ENCODE data around the gene WDFY2.
"Not testable (repeated sequence)": the region's sequence is repeated elsewhere in the genome, so short reads cannot be mapped to it uniquely, and the experiment has no call there.

The WDFY2 gene

GRCh38 chr13:51636349-51636890 lies 52.2 kb downstream of the WDFY2 start:
- DNase-seq, result no peak

GRCh38 chr13:51637852-51638215 lies 53.6 kb downstream of the WDFY2 start:
- DNase-seq, result no peak

GRCh38 chr13:51638216-51638871 lies 54.1 kb downstream of the WDFY2 start:
- no peak for DNase-seq

- no peak for DNase-seq
Measured at GRCh38 chr13:51639171-51639570, 54.9 kb downstream of the WDFY2 start.

GRCh38 chr13:51640696-51641095 lies 56.4 kb downstream of the WDFY2 start:
- DNase-seq, result not testable (repeated sequence)

GRCh38 chr13:51643105-51643881 lies 59.0 kb downstream of the WDFY2 start:
- DNase-seq, result no peak

- no peak for DNase-seq
Measured at GRCh38 chr13:51643882-51644281, 59.6 kb downstream of the WDFY2 start.

- DNase-seq, result no peak
Measured at GRCh38 chr13:51644654-51645053, 60.4 kb downstream of the WDFY2 start.

- peak; percentile 47 for DNase-seq
Measured at GRCh38 chr13:51645154-51645650, 60.9 kb downstream of the WDFY2 start.

GRCh38 chr13:51645761-51646670 lies 61.8 kb downstream of the WDFY2 start:
- DNase-seq, result no peak

- DNase-seq, result no peak
Measured at GRCh38 chr13:51647067-51647466, 62.8 kb downstream of the WDFY2 start.

GRCh38 chr13:51652193-51652592 lies 67.9 kb downstream of the WDFY2 start:
- DNase-seq, result not testable (repeated sequence)

- no peak for DNase-seq
Measured at GRCh38 chr13:51659276-51660127, 75.2 kb downstream of the WDFY2 start.

- no peak for DNase-seq
Measured at GRCh38 chr13:51660813-51661212, 76.6 kb downstream of the WDFY2 start.

GRCh38 chr13:51663973-51664957 lies 80.0 kb downstream of the WDFY2 start:
- DNase-seq, result no peak

- no peak for DNase-seq
Measured at GRCh38 chr13:51665456-51665855, 81.2 kb downstream of the WDFY2 start.

- DNase-seq, result no peak
Measured at GRCh38 chr13:51666374-51666773, 82.1 kb downstream of the WDFY2 start.

GRCh38 chr13:51666839-51667238 lies 82.6 kb downstream of the WDFY2 start:
- no peak for DNase-seq

GRCh38 chr13:51668580-51669195 lies 84.4 kb downstream of the WDFY2 start:
- DNase-seq, result no peak

- no peak for DNase-seq
Measured at GRCh38 chr13:51673165-51673564, 88.9 kb downstream of the WDFY2 start.

Measured in activated T-cell treated with anti-CD3 and anti-CD28 coated beads, Interleukin-2, amount 50 U/mL, for 1 hour (primary cell).